Uterus (tissue), 2 donors: ENCODE results near the gene FBL.

Experiments
- CTCF ChIP-seq, 4 experiments: fragments of 200-600 bp in 2 of 4; fragments of 450-650 bp in 2 of 4; sonication (generic) in 2 of 4; IDR thresholded peaks; one replicate each; pipeline ENCODE4 v1.5.1; 2016 to 2019; ENCODE audit warnings: antibody characterized with exemption in 4 of 4, mild to moderate bottlenecking in 2 of 4, moderate library complexity in 1 of 4
- POLR2A ChIP-seq, 2 donors: fragments of 450-650 bp; IDR thresholded peaks; one replicate each; pipeline ENCODE4 v1.6.1; 2016; ENCODE audit warnings: antibody characterized with exemption in 2 of 2, mild to moderate bottlenecking in 1 of 2, moderate library complexity in 1 of 2

DNA sequence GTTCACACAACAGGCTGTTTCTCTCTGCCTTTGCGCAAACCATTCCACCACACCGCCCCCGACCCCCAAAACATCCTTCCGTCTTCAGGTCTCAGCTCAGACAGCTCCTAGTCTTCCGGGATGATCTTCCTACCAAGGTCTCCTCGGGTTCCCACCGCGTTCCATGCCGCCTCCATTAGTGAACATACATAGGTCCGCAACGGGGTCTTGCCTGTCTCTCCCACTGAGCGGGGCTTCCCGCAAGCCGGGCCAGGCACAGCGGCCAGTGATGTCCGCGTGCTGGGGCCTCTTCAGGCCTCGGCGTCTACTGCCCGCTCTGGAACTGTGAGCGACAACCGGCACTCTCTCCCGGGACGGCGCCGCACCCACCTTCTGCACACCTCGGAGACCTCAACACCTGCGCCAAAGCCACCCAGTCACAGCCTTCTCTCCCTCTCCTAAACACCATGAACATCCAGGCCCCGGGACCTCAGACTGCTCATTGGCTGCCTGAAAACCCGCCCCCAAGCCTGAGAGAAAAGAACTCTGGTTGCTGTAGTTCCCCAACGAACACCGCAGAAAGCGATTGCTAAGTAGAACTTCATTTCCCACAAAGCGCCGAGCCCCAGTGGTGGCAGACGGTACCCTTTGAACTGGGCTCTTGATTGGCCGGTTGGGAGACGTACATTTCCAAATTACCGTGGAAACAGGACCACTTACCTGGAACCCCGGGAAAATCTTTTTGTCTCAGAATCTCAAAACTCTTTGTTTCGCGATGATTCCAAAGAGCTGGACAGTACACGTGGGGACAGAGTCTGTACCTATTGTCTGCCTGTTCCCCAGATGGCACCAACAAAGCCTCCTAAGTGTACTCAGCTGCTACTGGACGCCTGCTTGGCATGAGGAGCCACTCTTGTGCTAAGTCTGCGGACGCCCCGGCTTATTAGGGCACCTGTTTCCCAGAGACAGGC, 21.8 kb downstream of the FBL start:
- peak in 1 of 4 experiments; percentile 31 for TF ChIP-seq CTCF (IDR thresholded peaks at IDR 0.05)
- TF ChIP-seq POLR2A (IDR thresholded peaks at IDR 0.05), result peak in 1 of 2 donors; percentile 39
